Measurements from ENCODE around the gene CCDC158. TPM values are rescaled to one million over a fixed set of nuclear protein-coding genes. Genes with fewer than 3 reads are reported as not detected.

Gene CCDC158
- total and polyA plus RNA-seq, 9 donors = 0.02 to 0.23 (median 0.15) TPM; not detected in 3

- H3K36me3 ChIP-seq = no peaks in the 10 kb centered on the region
- no peaks in the 10 kb centered on the region for H3K9me3 ChIP-seq
- no peak overlapping the region for H3K27ac ChIP-seq
- no peaks in the 10 kb centered on the region for H3K27me3 ChIP-seq
- H3K4me3 ChIP-seq = no peak overlapping the region
- TF ChIP-seq POLR2A (IDR thresholded peaks at IDR 0.05) (no peak), EP300 (IDR thresholded peaks at IDR 0.05) (no peak), CTCF (IDR thresholded peaks at IDR 0.05) (no peak)
- WGBS, 3 donors = 69 to 79% (median 73%) methylated on average over 6 of the region's 6 CpGs
- intact Hi-C loops (cut with DNase I) = loop anchor here in 1 of 4 donors (10.0 kb wide), 1 partner anchor 114 kb away; no protein-coding TSS in a partner anchor
- peak in 4 of 5 donors; percentile 27 to 46 (median 38) for DNase-seq
- H3K4me1 ChIP-seq (ENCODE audit: insufficient read depth) = peaks cover 4% of the 10 kb centered on the region
Observed at GRCh38 chr4:76308548-76308947, 112.4 kb downstream of the CCDC158 start.

GRCh38 chr4:76307660-76308014 is 113.3 kb downstream of the CCDC158 start:
- Histone ChIP-seq H3K36me3 (no peaks in the 10 kb centered on the region), H3K9me3 (no peaks in the 10 kb centered on the region), H3K27ac (peak overlapping the region in 1 of 2 donors; percentile 84), H3K4me1 (ENCODE audit: insufficient read depth) (peaks cover 4% of the 10 kb centered on the region), H3K27me3 (no peaks in the 10 kb centered on the region), H3K4me3 (peak overlapping the region; percentile 58)
- WGBS, 3 donors = 51 to 53% (median 52%) methylated on average over 4 of the region's 4 CpGs
- peak in 4 of 5 donors; percentile 12 to 47 (median 36) for DNase-seq
- intact Hi-C loops (cut with DNase I) = loop anchor here in 1 of 4 donors (10.0 kb wide), 1 partner anchor 113 kb away; no protein-coding TSS in a partner anchor
- TF ChIP-seq POLR2A (IDR thresholded peaks at IDR 0.05) (no peak), CTCF (IDR thresholded peaks at IDR 0.05) (no peak), EP300 (IDR thresholded peaks at IDR 0.05) (no peak)

GRCh38 chr4:76306882-76307659 is 113.9 kb downstream of the CCDC158 start:
- peak; percentile 60 to 73 (median 63) for DNase-seq
- Histone ChIP-seq H3K9me3 (no peaks in the 10 kb centered on the region), H3K27me3 (no peaks in the 10 kb centered on the region), H3K4me1 (ENCODE audit: insufficient read depth) (peaks cover 4% of the 10 kb centered on the region), H3K4me3 (peak overlapping the region; percentile 58), H3K36me3 (no peaks in the 10 kb centered on the region), H3K27ac (peak overlapping the region; percentile 57 to 84)
- peak in 2 of 3 donors; percentile 21 to 29 for TF ChIP-seq CTCF (IDR thresholded peaks at IDR 0.05)
- no peak for TF ChIP-seq EP300 (IDR thresholded peaks at IDR 0.05)
- no peak for TF ChIP-seq POLR2A (IDR thresholded peaks at IDR 0.05)
- intact Hi-C loops (cut with DNase I) = loop anchor here in 1 of 4 donors (10.0 kb wide), 1 partner anchor 112 kb away; no protein-coding TSS in a partner anchor
- 5 to 14% (median 7%) methylated on average over 36 to 37 of the region's 37 CpGs for WGBS, 3 donors

GRCh38 chr4:76305971-76306881 is 114.7 kb downstream of the CCDC158 start, which contains the start of gene STBD1:
Gene STBD1, plus strand, starts transcription at chr4:76306733. Its CDS starts 37 bp downstream, at chr4:76306770.
- TF ChIP-seq CTCF (IDR thresholded peaks at IDR 0.05) (no peak), EP300 (IDR thresholded peaks at IDR 0.05) (no peak), POLR2A (IDR thresholded peaks at IDR 0.05) (no peak)
- H3K4me1 ChIP-seq (ENCODE audit: insufficient read depth) = peaks cover 8% of the 10 kb centered on the region
- WGBS, 3 donors = 0 to 1% (median 1%) methylated on average over 71 to 85 of the region's 85 CpGs
- no peaks in the 10 kb centered on the region for H3K27me3 ChIP-seq
- H3K36me3 ChIP-seq = no peaks in the 10 kb centered on the region
- DNase-seq = peak; percentile 60 to 80 (median 74)
- H3K9me3 ChIP-seq = no peaks in the 10 kb centered on the region
- H3K27ac ChIP-seq = peak within 1 kb of the TSS; percentile 57 to 84
- intact Hi-C loops (cut with DNase I) = loop anchor here in 1 of 4 donors (10.0 kb wide), 1 partner anchor 111 kb away; no protein-coding TSS in a partner anchor
- peak within 1 kb of the TSS; percentile 58 for H3K4me3 ChIP-seq

Data from ovary (tissue), 9 donors.